ENCODE results near the gene BNIP5. TPM values are rescaled to one million over a fixed set of nuclear protein-coding genes. Genes with fewer than 3 reads are reported as not detected.
A peak's percentile ranks its signal among the peaks of the same experiment; 100 is the strongest.

The BNIP5 gene
- total RNA-seq, 6 experiments from 2014 or later = not detected

- H3K4me1 Mint-ChIP-seq (ENCODE audit: low read depth) = peaks cover 22% of the 10 kb centered on the region
- no peak for DNase-seq
- H3K27ac Mint-ChIP-seq = no peak overlapping the region
- no peaks in the 10 kb centered on the region for H3K36me3 Mint-ChIP-seq (ENCODE audit: low read depth)
- peaks cover 34% of the 10 kb centered on the region for H3K27me3 Mint-ChIP-seq (ENCODE audit: insufficient read depth)
- H3K4me3 Mint-ChIP-seq = no peak overlapping the region
- no peak for TF ChIP-seq CTCF (IDR thresholded peaks at IDR 0.05)
- no peaks in the 10 kb centered on the region for H3K9me3 Mint-ChIP-seq
These were observed 39.2 kb downstream of the BNIP5 start for GRCh38 chr6:36297511-36297910.

- DNase-seq = no peak
- no peak overlapping the region for H3K27ac Mint-ChIP-seq
- H3K4me3 Mint-ChIP-seq = no peak overlapping the region
- H3K27me3 Mint-ChIP-seq (ENCODE audit: insufficient read depth) = peaks cover 34% of the 10 kb centered on the region
- H3K4me1 Mint-ChIP-seq (ENCODE audit: low read depth) = peaks cover 19% of the 10 kb centered on the region
- H3K9me3 Mint-ChIP-seq = no peaks in the 10 kb centered on the region
- no peaks in the 10 kb centered on the region for H3K36me3 Mint-ChIP-seq (ENCODE audit: low read depth)
- TF ChIP-seq CTCF (IDR thresholded peaks at IDR 0.05) = no peak
These were observed 39.6 kb downstream of the BNIP5 start for GRCh38 chr6:36297051-36297450.

- H3K36me3 Mint-ChIP-seq (ENCODE audit: low read depth) = no peaks in the 10 kb centered on the region
These were observed 40.4 kb downstream of the BNIP5 start for GRCh38 chr6:36296240-36296639.

GRCh38 chr6:36292170-36292569, 44.5 kb downstream of the BNIP5 start:
- no peaks in the 10 kb centered on the region for H3K9me3 Mint-ChIP-seq
- H3K36me3 Mint-ChIP-seq (ENCODE audit: low read depth) = no peaks in the 10 kb centered on the region
- no peak overlapping the region for H3K27ac Mint-ChIP-seq
- peaks cover 21% of the 10 kb centered on the region for H3K27me3 Mint-ChIP-seq (ENCODE audit: insufficient read depth)
- no peak for TF ChIP-seq CTCF (IDR thresholded peaks at IDR 0.05)
- peaks cover 9% of the 10 kb centered on the region for H3K4me1 Mint-ChIP-seq (ENCODE audit: low read depth)
- DNase-seq = no peak
- H3K4me3 Mint-ChIP-seq = no peak overlapping the region

More at GRCh38 chr6:36296240-36296639, 40.4 kb downstream of the BNIP5 start:
- no peak for DNase-seq
- no peak for TF ChIP-seq CTCF (IDR thresholded peaks at IDR 0.05)
- Mint-ChIP-seq H3K27me3 (ENCODE audit: insufficient read depth) (peaks cover 30% of the 10 kb centered on the region), H3K4me1 (ENCODE audit: low read depth) (peaks cover 10% of the 10 kb centered on the region), H3K9me3 (no peaks in the 10 kb centered on the region), H3K27ac (no peak overlapping the region), H3K4me3 (no peak overlapping the region)

- Mint-ChIP-seq H3K27ac (no peak overlapping the region), H3K4me1 (ENCODE audit: low read depth) (peaks cover 9% of the 10 kb centered on the region), H3K4me3 (no peak overlapping the region), H3K27me3 (ENCODE audit: insufficient read depth) (peaks cover 16% of the 10 kb centered on the region), H3K36me3 (ENCODE audit: low read depth) (no peaks in the 10 kb centered on the region), H3K9me3 (no peaks in the 10 kb centered on the region)
- DNase-seq = peak; percentile 20
- no peak for TF ChIP-seq CTCF (IDR thresholded peaks at IDR 0.05)
These were observed 45.7 kb downstream of the BNIP5 start for GRCh38 chr6:36290668-36291620.
